GM12878 (cell line): Measurements from ENCODE around the gene SETD9. TPM values are rescaled to one million over a fixed set of nuclear protein-coding genes. Genes with fewer than 3 reads are reported as not detected.

Source experiments
- ATAC-seq: fragments of 200-7000 bp; cut with Tn5 transposase; 3 replicates; pipeline ENCODE4 v1.9.1; 2020; ENCODE audit warnings: mild to moderate bottlenecking, moderate library complexity
- BruUV-seq: library from RNA; stranded (reverse); fragments of 400-500 nt; replicated peaks from 2 replicates; lab custom pipeline; 2021; lab: Mats Ljungman, UMichigan
- CTCF ChIA-PET: fragments of 300-600 bp; sonication (Branson Sonifier 250); formaldehyde crosslinking; extraction: SDS; loops from one replicate; lab custom pipeline; 2021; ENCODE audit warnings: inconsistent platforms; lab: Yijun Ruan, JAX
- POLR2A ChIA-PET: fragments of 350-600 bp; formaldehyde crosslinking; extraction: SDS; loops from one replicate; lab custom pipeline; 2021; ENCODE audit warnings: inconsistent platforms; lab: Charles Lee
- RAD21 ChIA-PET: fragments of 300-600 bp; sonication (Branson Sonifier 250); formaldehyde crosslinking; loops from one replicate; lab custom pipeline; 2023; ENCODE audit warnings: antibody characterized with exemption; ENCODE audit not compliant: unreplicated experiment; lab: Charles Lee
- SMC1A ChIA-PET: fragments of 300-600 bp; sonication (Branson Sonifier 250); formaldehyde crosslinking; loops from one replicate; lab custom pipeline; 2023; ENCODE audit not compliant: unreplicated experiment, uncharacterized antibody; lab: Charles Lee
- DNase-seq: peaks from one replicate; pipeline ENCODE4 v3.0.0-alpha.2; 2011; ENCODE audit warnings: low read depth, low spot score
- FAIRE-seq: peaks from 3 replicates; lab custom pipeline; 2011; peaks lifted over from hg19 to GRCh38; lab: Jason Lieb, UNC
- H2AFZ ChIP-seq: 2 replicates; pipeline ENCODE4 v1.6.0; 2011; ENCODE audit warnings: low read depth, low read length, control low read depth; ENCODE audit not compliant: control insufficient read depth
- H3K27ac ChIP-seq: 2 replicates; pipeline ENCODE4 v1.5.1; 2011; ENCODE audit warnings: control low read depth; ENCODE audit not compliant: control insufficient read depth, insufficient read depth
- H3K27me3 ChIP-seq, 2 experiments: replicated peaks in 1 of 2; 2 replicates each; pipeline versions ENCODE4 v1.6.0 to v1.6.1; 2011; ENCODE audit warnings: low read length in 1 of 2; ENCODE audit not compliant: control insufficient read depth in 2 of 2, insufficient read depth in 2 of 2
- H3K36me3 ChIP-seq, 2 experiments: 2 replicates each; pipeline ENCODE4 v1.5.1; 2011; ENCODE audit warnings: low read length in 1 of 2; ENCODE audit not compliant: control insufficient read depth in 2 of 2, insufficient read depth in 2 of 2
- H3K4me1 ChIP-seq: 2 replicates; pipeline ENCODE4 v1.6.1; 2011; ENCODE audit warnings: mild to moderate bottlenecking, low read length, moderate library complexity, mixed read lengths; ENCODE audit not compliant: control insufficient read depth, insufficient read depth
- H3K4me2 ChIP-seq: 2 replicates; pipeline ENCODE4 v1.6.0; 2011; ENCODE audit warnings: control low read depth; ENCODE audit not compliant: control insufficient read depth, insufficient read depth
- H3K4me3 ChIP-seq: fragments of 200-600 bp; sonication (generic); 2 replicates; pipeline ENCODE4 v1.5.1; 2016
- H3K79me2 ChIP-seq: 2 replicates; pipeline ENCODE4 v1.6.0; 2011; ENCODE audit warnings: low read length; ENCODE audit not compliant: control insufficient read depth, insufficient read depth
- H3K9ac ChIP-seq: 2 replicates; pipeline ENCODE4 v1.8.0; 2011; ENCODE audit warnings: low read length, control low read depth, mixed read lengths; ENCODE audit not compliant: control insufficient read depth, insufficient read depth
- H3K9me3 ChIP-seq: replicated peaks from 3 replicates; pipeline ENCODE4 v1.5.1; 2011; ENCODE audit warnings: mild to moderate bottlenecking, low read length; ENCODE audit not compliant: control insufficient read depth, insufficient read depth
- H4K20me1 ChIP-seq: 2 replicates; pipeline ENCODE4 v1.6.0; 2011; ENCODE audit not compliant: control insufficient read depth, insufficient read depth
- CBX3 ChIP-seq: fragments of 200-600 bp; sonication (generic); IDR thresholded peaks from 2 replicates; pipeline ENCODE4 v1.6.1; 2016; ENCODE audit warnings: low read depth, borderline replicate concordance
- CEBPZ ChIP-seq: fragments of 150-350 bp; IDR thresholded peaks from 2 replicates; pipeline ENCODE4 v1.6.1; 2016; ENCODE audit warnings: low read depth, low read length
- EED ChIP-seq: sonication (generic); IDR thresholded peaks from 2 replicates; pipeline ENCODE4 v1.6.1; 2016; ENCODE audit warnings: antibody characterized with exemption, low read depth
- FOXK2 ChIP-seq: fragments of 450-650 bp; IDR thresholded peaks from 2 replicates; pipeline ENCODE4 v1.6.1; 2017; ENCODE audit warnings: mild to moderate bottlenecking, moderate library complexity
- FOXM1 ChIP-seq: IDR thresholded peaks from 2 replicates; pipeline ENCODE4 v1.6.1; 2012; ENCODE audit warnings: low read depth, mild to moderate bottlenecking, inconsistent platforms, low read length, moderate library complexity
- HDGF ChIP-seq: fragments of 450-650 bp; IDR thresholded peaks from 2 replicates; pipeline ENCODE4 v1.6.1; 2016; ENCODE audit warnings: antibody characterized with exemption
- JUNB ChIP-seq: IDR thresholded peaks from 2 replicates; pipeline ENCODE4 v1.6.1; 2016; ENCODE audit warnings: antibody characterized with exemption, mild to moderate bottlenecking
- KDM1A ChIP-seq: fragments of 200-600 bp; sonication (generic); IDR thresholded peaks from 2 replicates; pipeline ENCODE4 v1.6.1; 2016; ENCODE audit warnings: borderline replicate concordance
- NFIC ChIP-seq: IDR thresholded peaks from 2 replicates; pipeline ENCODE4 v1.6.1; 2012; ENCODE audit warnings: low read depth, mild to moderate bottlenecking, inconsistent platforms, low read length, moderate library complexity
- NRF1 ChIP-seq: conservative IDR thresholded peaks from 2 replicates; pipeline ENCODE4 v1.6.1; 2011; ENCODE audit warnings: mild to moderate bottlenecking, low read depth, low read length, improper control_type of control experiment
- SMAD5 ChIP-seq: IDR thresholded peaks from 2 replicates; pipeline ENCODE4 v1.6.1; 2016; ENCODE audit warnings: antibody characterized with exemption, low read depth
- SUZ12 ChIP-seq: fragments of 200-600 bp; sonication (generic); IDR thresholded peaks from one replicate; pipeline ENCODE4 v1.6.1; 2018; ENCODE audit warnings: antibody characterized with exemption, mild to moderate bottlenecking; ENCODE audit not compliant: unreplicated experiment
- TARDBP ChIP-seq: IDR thresholded peaks from 2 replicates; pipeline ENCODE4 v1.6.1; 2016; ENCODE audit warnings: borderline replicate concordance
- TCF12 ChIP-seq: IDR thresholded peaks from 2 replicates; pipeline ENCODE4 v1.6.1; 2011; ENCODE audit warnings: low read depth, mild to moderate bottlenecking, low read length
- WRNIP1 ChIP-seq: IDR thresholded peaks from 2 replicates; pipeline ENCODE4 v1.6.1; 2011; ENCODE audit warnings: low read depth, low read length, improper control_type of control experiment, borderline replicate concordance
- YBX1 ChIP-seq: fragments of 450-650 bp; IDR thresholded peaks from 2 replicates; pipeline ENCODE4 v1.6.1; 2016; ENCODE audit warnings: antibody characterized with exemption
- ZNF622 ChIP-seq: fragments of 450-650 bp; IDR thresholded peaks from 2 replicates; pipeline ENCODE4 v1.6.1; 2017; ENCODE audit warnings: mild to moderate bottlenecking, inconsistent platforms
- WGBS: methylation state at CpG from one replicate; pipeline ENCODE4 v1.1.6; 2016; ENCODE audit warnings: low lambda C conversion rate; ENCODE audit not compliant: insufficient replicate concordance, insufficient coverage; ENCODE audit errors: missing lambda C conversion rate; 5-methylcytosine and 5-hydroxymethylcytosine counted together
- in situ Hi-C: fragments of 300-500 bp; cut with MboI; formaldehyde crosslinking; loops from 9 replicates; pipeline ENCODE4 v1.14.3; 2018; ENCODE audit warnings: mixed read lengths
- intact Hi-C: fragments of 100-400 bp; cut with micrococcal nuclease; formaldehyde crosslinking; loops from one replicate; pipeline ENCODE4 v1.14.2; 2022; ENCODE audit not compliant: unreplicated experiment
- polyA plus RNA-seq, 11 experiments: library from polyadenylated mRNA; depleted of rRNA in 4 of 11; unstranded in 6 of 11; stranded (reverse) in 5 of 11; fragments of >200 nt; fragmentation: Nextera tagmentation in 4 of 11; fragmentation: Illumina TruSeq in 1 of 11; extraction: Ambion mirVana in 4 of 11; extraction: Trizol in 1 of 11; gene quantifications; 1 replicate in 1 of 11; 2 replicates in 10 of 11; pipeline versions ENCODE4 v1.2.1 to v1.2.3, GENCODE V29; 2011 to 2016; ENCODE audit warnings: inconsistent platforms in 2 of 11, missing spikeins in 2 of 11, low read depth in 1 of 11
- total RNA-seq, 4 experiments: library from RNA; depleted of rRNA in 3 of 4; stranded (reverse); fragments of >200 nt in 3 of 4; fragmentation: Illumina TruSeq in 1 of 4; extraction: Trizol in 1 of 4; gene quantifications; 2 replicates each; pipeline versions ENCODE4 v1.2.1 to v1.2.3, GENCODE V29; 2013 to 2021
- TF ChIP-seq, protein P1 (sequence below): fragments of 450-650 bp; IDR thresholded peaks from 2 replicates; pipeline ENCODE4 v1.6.1; 2018; ENCODE audit warnings: mild to moderate bottlenecking, low read depth, moderate library complexity; ENCODE audit not compliant: partially characterized antibody

The SETD9 gene
- total and polyA plus RNA-seq, 10 of the 15 experiments (the other 5 are each of a cell fraction or from before 2014, with no cell fraction given): 8.7 to 17.8 (median 12.6) TPM

DNA sequence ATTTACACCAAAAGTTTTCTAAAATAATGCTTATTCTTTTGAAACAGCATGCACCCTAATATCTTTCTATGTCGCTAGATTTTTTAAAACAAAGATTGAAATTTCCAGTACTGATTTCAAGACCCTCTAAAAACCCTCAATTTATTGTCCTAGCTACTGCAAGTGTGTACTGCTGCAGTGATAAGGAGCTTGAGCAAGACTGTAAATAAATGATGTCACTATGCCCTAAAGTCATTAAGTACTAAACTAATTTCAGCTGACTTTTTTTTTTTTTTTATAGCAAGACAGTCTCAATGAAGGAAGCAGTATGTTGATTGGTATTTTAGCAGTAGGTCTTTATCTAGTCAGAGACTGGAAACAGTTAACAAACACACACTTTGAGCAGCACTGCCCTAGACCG is 54.8 kb downstream of the SETD9 start:
- Histone ChIP-seq H3K4me3 (no peak overlapping the region), H3K4me1 (no peaks in the 10 kb centered on the region), H3K79me2 (no peaks in the 10 kb centered on the region), H3K9ac (no peak overlapping the region), H3K27ac (no peak overlapping the region), H3K36me3 (no peaks in the 10 kb centered on the region), H4K20me1 (no peaks in the 10 kb centered on the region), H3K9me3 (no peaks in the 10 kb centered on the region), H3K27me3 (peaks cover 0 to 3% of the 10 kb centered on the region in 2 experiments; a peak in 3 of 4 replicates), H3K4me2 (no peak overlapping the region), H2AFZ (no peak overlapping the region)
- in situ Hi-C loops (no loop called here), intact Hi-C loops (no loop called here)
- POLR2A ChIA-PET: no interaction called here
- SMC1A ChIA-PET: interaction anchor here (3.3 kb wide), 1 partner anchor 10 kb away, joined by 7 read pairs; no protein-coding TSS in a partner anchor
- CTCF ChIA-PET: interaction anchor here (1.1 kb wide), 1 partner anchor 8 kb away, joined by 6 read pairs; no protein-coding TSS in a partner anchor
- TF ChIP-seq JUNB (no peak), FOXM1 (no peak), HDGF (no peak), SMAD5 (no peak), SUZ12 (no peak), CBX3 (no peak), NRF1 (no peak), EED (no peak), ZNF622 (no peak), WRNIP1 (no peak), TARDBP (no peak), CEBPZ (no peak), KDM1A (no peak), NFIC (no peak), FOXK2 (no peak), YBX1 (no peak), TCF12 (no peak)
- TF ChIP-seq, protein P1, sequence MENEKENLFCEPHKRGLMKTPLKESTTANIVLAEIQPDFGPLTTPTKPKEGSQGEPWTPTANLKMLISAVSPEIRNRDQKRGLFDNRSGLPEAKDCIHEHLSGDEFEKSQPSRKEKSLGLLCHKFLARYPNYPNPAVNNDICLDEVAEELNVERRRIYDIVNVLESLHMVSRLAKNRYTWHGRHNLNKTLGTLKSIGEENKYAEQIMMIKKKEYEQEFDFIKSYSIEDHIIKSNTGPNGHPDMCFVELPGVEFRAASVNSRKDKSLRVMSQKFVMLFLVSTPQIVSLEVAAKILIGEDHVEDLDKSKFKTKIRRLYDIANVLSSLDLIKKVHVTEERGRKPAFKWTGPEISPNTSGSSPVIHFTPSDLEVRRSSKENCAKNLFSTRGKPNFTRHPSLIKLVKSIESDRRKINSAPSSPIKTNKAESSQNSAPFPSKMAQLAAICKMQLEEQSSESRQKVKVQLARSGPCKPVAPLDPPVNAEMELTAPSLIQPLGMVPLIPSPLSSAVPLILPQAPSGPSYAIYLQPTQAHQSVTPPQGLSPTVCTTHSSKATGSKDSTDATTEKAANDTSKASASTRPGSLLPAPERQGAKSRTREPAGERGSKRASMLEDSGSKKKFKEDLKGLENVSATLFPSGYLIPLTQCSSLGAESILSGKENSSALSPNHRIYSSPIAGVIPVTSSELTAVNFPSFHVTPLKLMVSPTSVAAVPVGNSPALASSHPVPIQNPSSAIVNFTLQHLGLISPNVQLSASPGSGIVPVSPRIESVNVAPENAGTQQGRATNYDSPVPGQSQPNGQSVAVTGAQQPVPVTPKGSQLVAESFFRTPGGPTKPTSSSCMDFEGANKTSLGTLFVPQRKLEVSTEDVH: no peak
- FAIRE-seq (no peak), DNase-seq (no peak), ATAC-seq (no peak)
- BruUV-seq: no TSS peak
- 40% methylated on average over 2 of the region's 2 CpGs for WGBS
- RAD21 ChIA-PET: no interaction called here
